ENCODE data around the gene SKIC8.

DNA sequence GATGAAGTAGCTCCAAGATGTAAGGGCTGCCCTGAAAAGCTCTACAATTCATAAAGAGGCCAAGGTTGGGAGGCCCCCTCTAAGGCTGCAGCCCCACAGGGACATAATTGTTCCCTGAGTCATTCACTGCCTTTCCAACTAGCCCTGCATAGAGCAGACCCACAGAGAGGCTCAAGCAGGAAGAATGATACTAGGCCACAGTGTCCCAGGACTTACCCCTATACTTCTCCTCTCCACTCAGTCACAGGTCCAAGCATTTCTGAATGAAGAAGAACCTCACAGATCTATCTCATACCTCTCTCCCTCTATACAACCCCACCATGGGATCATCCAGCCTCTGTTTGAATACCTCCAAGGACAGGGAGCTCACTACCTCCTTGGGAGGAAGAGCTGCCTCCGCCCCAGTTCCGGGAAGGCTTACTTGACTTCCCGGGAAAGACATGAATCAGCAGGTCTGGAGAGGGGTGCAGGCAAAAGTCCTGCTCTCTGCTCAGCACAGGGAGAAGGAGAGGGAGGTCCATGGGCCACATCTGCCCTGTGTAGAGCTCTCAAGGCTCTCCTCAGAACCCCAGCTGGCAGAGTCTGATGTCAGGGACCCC, 6.9 kb upstream of the SKIC8 start:
- TF ChIP-seq, protein P1, sequence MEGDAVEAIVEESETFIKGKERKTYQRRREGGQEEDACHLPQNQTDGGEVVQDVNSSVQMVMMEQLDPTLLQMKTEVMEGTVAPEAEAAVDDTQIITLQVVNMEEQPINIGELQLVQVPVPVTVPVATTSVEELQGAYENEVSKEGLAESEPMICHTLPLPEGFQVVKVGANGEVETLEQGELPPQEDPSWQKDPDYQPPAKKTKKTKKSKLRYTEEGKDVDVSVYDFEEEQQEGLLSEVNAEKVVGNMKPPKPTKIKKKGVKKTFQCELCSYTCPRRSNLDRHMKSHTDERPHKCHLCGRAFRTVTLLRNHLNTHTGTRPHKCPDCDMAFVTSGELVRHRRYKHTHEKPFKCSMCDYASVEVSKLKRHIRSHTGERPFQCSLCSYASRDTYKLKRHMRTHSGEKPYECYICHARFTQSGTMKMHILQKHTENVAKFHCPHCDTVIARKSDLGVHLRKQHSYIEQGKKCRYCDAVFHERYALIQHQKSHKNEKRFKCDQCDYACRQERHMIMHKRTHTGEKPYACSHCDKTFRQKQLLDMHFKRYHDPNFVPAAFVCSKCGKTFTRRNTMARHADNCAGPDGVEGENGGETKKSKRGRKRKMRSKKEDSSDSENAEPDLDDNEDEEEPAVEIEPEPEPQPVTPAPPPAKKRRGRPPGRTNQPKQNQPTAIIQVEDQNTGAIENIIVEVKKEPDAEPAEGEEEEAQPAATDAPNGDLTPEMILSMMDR (IDR thresholded peaks at IDR 0.05; ENCODE audit: insufficient read depth, low read depth, low read length), result no peak
- TF ChIP-seq EZH2 (IDR thresholded peaks at IDR 0.05; ENCODE audit: insufficient read depth, low read length), result no peak

Data from astrocyte (in vitro differentiated cells and primary cell).